Thymus (tissue), 11 donors: ENCODE data around the gene ARHGEF19. TPM values are rescaled to one million over a fixed set of nuclear protein-coding genes. Genes with fewer than 3 reads are reported as not detected.

ENCODE experiments used
- DNase-seq, 9 donors: peaks; one replicate each; pipeline ENCODE4 v3.0.0-alpha.2; 2013; ENCODE audit warnings: low spot score in 9 of 9, low read depth in 6 of 9, missing footprints in 1 of 9
- H3K27ac ChIP-seq, 2 donors: one replicate each; pipeline ENCODE4 v1.5.1; 2013; ENCODE audit warnings: control low read depth in 1 of 2, low read depth in 1 of 2, low read length in 1 of 2, mild to moderate bottlenecking in 1 of 2, moderate library complexity in 1 of 2
- H3K27me3 ChIP-seq, 2 donors: one replicate each; pipeline ENCODE4 v1.5.1; 2013; ENCODE audit warnings: low read length in 1 of 2; ENCODE audit not compliant: control insufficient read depth in 2 of 2, insufficient read depth in 1 of 2
- H3K36me3 ChIP-seq, 2 donors: one replicate each; pipeline ENCODE4 v1.5.1; 2013; ENCODE audit warnings: low read length in 1 of 2, mild to moderate bottlenecking in 1 of 2, moderate library complexity in 1 of 2; ENCODE audit not compliant: control insufficient read depth in 2 of 2, insufficient read depth in 2 of 2
- H3K4me1 ChIP-seq, 2 donors: one replicate each; pipeline ENCODE4 v1.5.1; 2013; ENCODE audit warnings: low read length in 2 of 2; ENCODE audit not compliant: control insufficient read depth in 2 of 2, insufficient read depth in 2 of 2
- H3K4me3 ChIP-seq, 2 donors: one replicate each; pipeline ENCODE4 v1.5.1; 2013; ENCODE audit warnings: low read length in 2 of 2, control low read depth in 1 of 2, mild to moderate bottlenecking in 1 of 2
- H3K9me3 ChIP-seq, 2 donors: one replicate each; pipeline ENCODE4 v1.5.1; 2013; ENCODE audit warnings: low read length in 1 of 2, mild to moderate bottlenecking in 1 of 2; ENCODE audit not compliant: control insufficient read depth in 2 of 2, insufficient read depth in 1 of 2
- WGBS: extraction: QIAGEN DNeasy Blood & Tissue Kit; methylation state at CpG from one replicate; pipeline ENCODE4 v1.1.7; 2013; 5-methylcytosine and 5-hydroxymethylcytosine counted together
- polyA plus RNA-seq: library from polyadenylated mRNA; stranded (reverse); fragments of 200-250 nt; gene quantifications from one replicate; pipeline ENCODE4 v1.2.3, GENCODE V29; 2013
- total RNA-seq: library from RNA; stranded (reverse); fragments of 120-200 nt; gene quantifications from one replicate; pipeline ENCODE4 v1.2.4, GENCODE V29; 2013
- donor health status: healthy.

ARHGEF19 gene
- total and polyA plus RNA-seq, 2 donors = 2.2 to 9.6 TPM

- H3K9me3 ChIP-seq = no peaks in the 10 kb centered on the region
- whole genome bisulfite sequencing = 98% methylated on average over 5 of the region's 5 CpGs
- H3K4me1 ChIP-seq = peaks cover 2 to 3% of the 10 kb centered on the region in 2 donors
- no peak overlapping the region for H3K27ac ChIP-seq
- H3K4me3 ChIP-seq = no peak overlapping the region
- peaks cover 45 to 70% of the 10 kb centered on the region in 2 donors for H3K36me3 ChIP-seq
- H3K27me3 ChIP-seq = no peaks in the 10 kb centered on the region
- DNase-seq = no peak
Measured at GRCh38 chr1:16253332-16253922, 41.0 kb upstream of the ARHGEF19 start.

GRCh38 chr1:16252912-16253311, 40.5 kb upstream of the ARHGEF19 start:
- H3K9me3 ChIP-seq = no peaks in the 10 kb centered on the region
- WGBS = 97% methylated on average over 2 of the region's 2 CpGs
- no peak for DNase-seq
- peaks cover 45 to 75% of the 10 kb centered on the region in 2 donors for H3K36me3 ChIP-seq
- H3K4me3 ChIP-seq = no peak overlapping the region
- H3K4me1 ChIP-seq = peaks cover 3 to 8% of the 10 kb centered on the region in 2 donors
- no peaks in the 10 kb centered on the region for H3K27me3 ChIP-seq
- no peak overlapping the region for H3K27ac ChIP-seq

- H3K27ac ChIP-seq = no peak overlapping the region
Measured at GRCh38 chr1:16251381-16251780, 38.9 kb upstream of the ARHGEF19 start.

GRCh38 chr1:16250524-16251251, 38.2 kb upstream of the ARHGEF19 start:
- no peak overlapping the region for H3K27ac ChIP-seq
- H3K27me3 ChIP-seq = no peaks in the 10 kb centered on the region
- WGBS = 96% methylated on average over 15 of the region's 15 CpGs
- peaks cover 52 to 75% of the 10 kb centered on the region in 2 donors for H3K36me3 ChIP-seq
- no peaks in the 10 kb centered on the region for H3K9me3 ChIP-seq
- DNase-seq = no peak
- no peak overlapping the region for H3K4me3 ChIP-seq
- H3K4me1 ChIP-seq = peaks cover 3 to 8% of the 10 kb centered on the region in 2 donors

More at GRCh38 chr1:16251381-16251780, 38.9 kb upstream of the ARHGEF19 start:
- WGBS = 99% methylated on average over 10 of the region's 10 CpGs
- no peaks in the 10 kb centered on the region for H3K27me3 ChIP-seq
- H3K4me1 ChIP-seq = peaks cover 3 to 8% of the 10 kb centered on the region in 2 donors
- H3K4me3 ChIP-seq = no peak overlapping the region
- peaks cover 55 to 77% of the 10 kb centered on the region in 2 donors for H3K36me3 ChIP-seq
- H3K9me3 ChIP-seq = no peaks in the 10 kb centered on the region
- no peak for DNase-seq

GRCh38 chr1:16249596-16250241, 37.3 kb upstream of the ARHGEF19 start:
- Histone ChIP-seq H3K27me3 (no peaks in the 10 kb centered on the region), H3K4me3 (no peak overlapping the region), H3K4me1 (peaks cover 3 to 8% of the 10 kb centered on the region in 2 donors), H3K27ac (no peak overlapping the region), H3K36me3 (peaks cover 48 to 70% of the 10 kb centered on the region in 2 donors), H3K9me3 (no peaks in the 10 kb centered on the region)
- no peak for DNase-seq
- 47% methylated on average over 3 of the region's 3 CpGs for WGBS

- peaks cover 39 to 62% of the 10 kb centered on the region in 2 donors for H3K36me3 ChIP-seq
- H3K27ac ChIP-seq = peak overlapping the region; percentile 21 to 50
- 31% methylated on average over 7 of the region's 7 CpGs for whole genome bisulfite sequencing
- H3K4me1 ChIP-seq = peaks cover 8 to 12% of the 10 kb centered on the region in 2 donors
- no peak for DNase-seq
- no peak overlapping the region for H3K4me3 ChIP-seq
- H3K9me3 ChIP-seq = no peaks in the 10 kb centered on the region
- H3K27me3 ChIP-seq = no peaks in the 10 kb centered on the region
Measured at GRCh38 chr1:16248603-16249516, 36.4 kb upstream of the ARHGEF19 start.

- H3K27ac ChIP-seq = no peak overlapping the region
- no peaks in the 10 kb centered on the region for H3K27me3 ChIP-seq
- no peak for DNase-seq
- no peaks in the 10 kb centered on the region for H3K9me3 ChIP-seq
- WGBS = 95% methylated on average over 8 of the region's 8 CpGs
- no peak overlapping the region for H3K4me3 ChIP-seq
- peaks cover 34 to 56% of the 10 kb centered on the region in 2 donors for H3K36me3 ChIP-seq
- peaks cover 8 to 12% of the 10 kb centered on the region in 2 donors for H3K4me1 ChIP-seq
Measured at GRCh38 chr1:16248007-16248436, 35.6 kb upstream of the ARHGEF19 start.

- Histone ChIP-seq H3K36me3 (peaks cover 32 to 50% of the 10 kb centered on the region in 2 donors), H3K4me1 (peaks cover 8 to 12% of the 10 kb centered on the region in 2 donors), H3K27ac (no peak overlapping the region), H3K9me3 (no peaks in the 10 kb centered on the region), H3K4me3 (no peak overlapping the region), H3K27me3 (no peaks in the 10 kb centered on the region)
- WGBS = 90% methylated on average over 2 of the region's 2 CpGs
- DNase-seq = no peak
Measured at GRCh38 chr1:16247441-16247840, 35.0 kb upstream of the ARHGEF19 start.
